Parietal lobe (tissue), 2 donors: ENCODE results near the gene NCR2. TPM values are rescaled to one million over a fixed set of nuclear protein-coding genes. Genes with fewer than 3 reads are reported as not detected.

ENCODE experiments used
- small RNA-seq: library from RNA; depleted of rRNA; stranded (forward); fragments of <200 nt; gene quantifications from one replicate; pipeline ENCODE3, GENCODE V24; 2014; ENCODE audit warnings: low replicate concordance
- total RNA-seq: library from RNA; depleted of rRNA; stranded (reverse); fragments of >200 nt; gene quantifications from one replicate; pipeline ENCODE4 v1.2.3, GENCODE V29; 2014

The NCR2 gene
- total RNA-seq: not detected

GRCh38 chr6:41335296-41335695, at the start of gene NCR2:
NCR2 (plus strand) TSS chr6:41335608; CDS start chr6:41335877, 269 bp downstream.

GRCh38 chr6:41286544-41287346, 48.7 kb upstream of the NCR2 start, which contains the start of gene TREM1:
TREM1 (minus strand) TSS chr6:41286682; CDS start chr6:41286655, 27 bp downstream.

Small RNA genes within 50 kb of the gene (small RNA-seq; reads per million reads assigned to genes)
- not detected for gene RNU6-643P

Other genes starting within 250 kb of the NCR2 start
- gene TREML1, start 181.3 kb upstream of the NCR2 start, total RNA-seq: not detected
- gene TREM2, start 172.5 kb upstream of the NCR2 start, total RNA-seq: 6.6 TPM
- gene TREML2, start 134.5 kb upstream of the NCR2 start, total RNA-seq: not detected
- gene TREML4, start 107.3 kb upstream of the NCR2 start, total RNA-seq: not detected
- gene TREM1, start 48.9 kb upstream of the NCR2 start, total RNA-seq: not detected
- gene FOXP4, start 210.8 kb downstream of the NCR2 start, total RNA-seq: 3.4 TPM